HG02943 (cell line): ENCODE measurements around the gene VARS1.

ENCODE experiments used
- ATAC-seq: cut with Tn5 transposase; IDR thresholded peaks from one replicate; pipeline ENCODE4 v1.9.1; 2021; ENCODE audit warnings: mild to moderate bottlenecking, low read depth, moderate library complexity; ENCODE audit not compliant: unreplicated experiment

The VARS1 gene

DNA sequence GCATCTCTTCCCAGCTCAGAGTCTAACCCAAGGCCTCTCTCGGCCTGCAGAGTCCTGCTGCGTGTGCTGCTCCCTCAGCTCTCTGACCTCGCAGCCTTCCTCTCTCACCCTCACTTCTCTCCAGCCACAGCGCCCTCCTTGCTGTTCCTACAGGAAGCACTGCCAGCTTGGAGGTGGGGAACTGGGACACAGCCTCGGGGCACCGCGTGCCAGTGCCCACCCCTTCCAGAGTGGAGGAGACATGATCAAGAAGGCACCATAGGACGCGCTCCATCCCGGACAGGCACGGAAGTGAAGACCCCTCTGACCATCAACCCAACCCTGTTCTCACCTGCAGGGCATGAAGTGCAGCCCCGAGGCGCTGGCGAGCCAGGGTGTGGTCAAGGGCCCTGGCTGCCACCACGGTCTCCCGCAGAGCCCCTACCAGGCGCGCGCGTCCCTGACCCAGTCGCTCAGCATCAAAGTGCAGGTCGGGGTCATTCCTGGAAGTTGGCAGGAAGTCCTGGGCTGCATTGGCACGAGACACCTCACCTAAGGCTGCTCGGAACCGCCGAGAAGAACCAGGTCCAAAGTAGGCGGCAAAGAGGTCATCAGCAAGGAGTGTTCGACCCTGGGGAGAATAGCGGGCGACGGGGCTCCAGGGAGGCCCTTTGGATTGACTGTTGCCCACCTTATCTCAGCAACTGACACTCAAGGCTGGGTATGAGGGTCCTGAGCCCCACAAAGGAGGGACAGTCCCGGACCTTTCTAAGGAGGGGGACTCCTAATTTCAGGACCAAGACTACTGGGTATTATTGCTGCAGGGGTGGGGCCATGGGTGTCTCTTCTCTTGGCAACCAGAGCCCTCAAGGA lies 19.7 kb downstream of the VARS1 start:
- no peak for ATAC-seq

DNA sequence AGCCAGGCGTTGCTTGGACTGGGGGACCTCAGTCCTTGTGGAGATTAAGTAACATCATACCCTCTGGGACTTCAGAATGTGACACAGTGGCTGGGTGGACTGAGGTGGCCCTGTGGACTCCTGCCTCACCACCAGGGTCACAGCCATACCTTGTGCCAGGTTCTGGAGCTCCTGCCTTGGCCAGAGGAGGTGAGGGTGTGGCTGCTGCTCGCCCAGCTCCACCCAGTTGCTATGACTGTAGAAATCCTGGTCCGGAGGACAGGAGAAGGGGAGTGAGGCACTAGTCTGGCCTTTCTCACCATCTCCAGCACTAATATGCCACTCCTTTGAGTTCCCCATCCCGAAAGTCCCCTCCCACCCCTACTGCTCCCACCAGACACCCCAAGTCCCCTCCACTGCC lies 20.4 kb downstream of the VARS1 start:
- no peak for ATAC-seq

DNA sequence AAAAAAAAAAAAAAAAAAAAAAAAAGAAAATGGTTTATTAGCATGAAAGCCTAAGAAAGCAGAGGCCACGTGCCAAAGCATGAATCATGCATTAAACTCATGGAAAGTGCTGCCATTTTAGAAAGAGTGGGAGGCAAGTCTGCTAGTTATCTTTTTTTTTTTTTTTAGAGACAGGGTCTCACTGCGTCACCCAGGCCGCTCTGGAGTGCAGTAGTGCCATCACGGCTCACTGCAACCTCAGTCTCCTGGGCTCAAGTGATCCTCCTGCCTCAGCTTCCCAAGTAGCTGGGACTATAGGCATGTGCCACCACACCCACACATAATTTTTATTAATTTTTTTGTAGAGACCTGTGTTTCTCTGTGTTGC lies 23.6 kb downstream of the VARS1 start:
- ATAC-seq, result no peak

DNA sequence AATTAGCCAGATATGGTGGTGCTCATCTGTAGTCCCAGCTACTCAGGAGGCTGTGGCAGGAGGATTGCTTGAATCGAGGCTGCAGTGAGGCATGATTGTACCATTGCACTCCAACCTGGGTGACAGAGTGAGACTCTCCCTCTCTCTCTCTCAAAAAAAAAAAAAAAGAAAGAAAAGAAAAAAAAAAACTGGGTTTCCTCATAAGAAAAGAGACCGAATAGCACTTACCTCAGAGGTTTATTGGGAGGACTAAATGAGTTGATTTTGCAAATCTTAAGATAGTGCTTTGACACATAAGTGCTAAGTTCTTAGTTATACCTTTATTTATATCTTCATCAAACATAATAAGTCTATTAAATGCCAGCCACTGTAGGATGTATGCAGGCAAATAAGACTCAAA lies 24.7 kb downstream of the VARS1 start:
- no peak for ATAC-seq

DNA sequence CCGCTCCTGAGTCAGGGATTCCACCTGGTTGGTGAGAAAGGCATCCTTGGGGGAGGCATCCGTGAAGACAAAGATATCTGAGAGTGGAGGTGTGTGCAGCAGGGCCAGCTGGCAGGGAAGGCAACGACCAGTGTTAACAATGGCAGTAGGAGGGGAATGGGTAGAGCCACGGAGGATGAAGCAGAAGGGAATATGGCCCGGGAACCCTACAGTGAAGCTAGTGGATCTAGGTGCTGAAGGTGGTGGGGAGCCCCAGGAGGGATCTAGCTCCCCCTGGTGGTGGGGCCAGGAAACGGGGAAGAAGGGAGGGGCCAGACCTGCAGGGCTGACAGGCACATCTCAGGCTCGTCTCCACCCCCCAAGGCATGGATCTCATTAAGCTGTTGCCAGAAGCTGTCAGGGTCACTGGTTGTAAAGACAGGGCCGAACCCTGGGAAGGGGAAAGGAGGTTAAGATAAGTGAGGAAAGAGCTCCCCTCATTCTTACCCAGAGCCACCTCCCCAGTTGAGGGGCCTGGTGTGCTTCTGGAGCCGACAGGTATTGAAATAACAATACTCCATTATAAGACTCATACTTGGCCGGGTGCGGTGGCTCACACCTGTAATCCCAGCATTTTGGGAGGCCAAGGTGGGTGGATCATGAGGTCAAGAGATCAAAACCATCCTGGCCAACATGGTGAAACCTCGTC lies 25.7 kb downstream of the VARS1 start:
- ATAC-seq, result no peak

DNA sequence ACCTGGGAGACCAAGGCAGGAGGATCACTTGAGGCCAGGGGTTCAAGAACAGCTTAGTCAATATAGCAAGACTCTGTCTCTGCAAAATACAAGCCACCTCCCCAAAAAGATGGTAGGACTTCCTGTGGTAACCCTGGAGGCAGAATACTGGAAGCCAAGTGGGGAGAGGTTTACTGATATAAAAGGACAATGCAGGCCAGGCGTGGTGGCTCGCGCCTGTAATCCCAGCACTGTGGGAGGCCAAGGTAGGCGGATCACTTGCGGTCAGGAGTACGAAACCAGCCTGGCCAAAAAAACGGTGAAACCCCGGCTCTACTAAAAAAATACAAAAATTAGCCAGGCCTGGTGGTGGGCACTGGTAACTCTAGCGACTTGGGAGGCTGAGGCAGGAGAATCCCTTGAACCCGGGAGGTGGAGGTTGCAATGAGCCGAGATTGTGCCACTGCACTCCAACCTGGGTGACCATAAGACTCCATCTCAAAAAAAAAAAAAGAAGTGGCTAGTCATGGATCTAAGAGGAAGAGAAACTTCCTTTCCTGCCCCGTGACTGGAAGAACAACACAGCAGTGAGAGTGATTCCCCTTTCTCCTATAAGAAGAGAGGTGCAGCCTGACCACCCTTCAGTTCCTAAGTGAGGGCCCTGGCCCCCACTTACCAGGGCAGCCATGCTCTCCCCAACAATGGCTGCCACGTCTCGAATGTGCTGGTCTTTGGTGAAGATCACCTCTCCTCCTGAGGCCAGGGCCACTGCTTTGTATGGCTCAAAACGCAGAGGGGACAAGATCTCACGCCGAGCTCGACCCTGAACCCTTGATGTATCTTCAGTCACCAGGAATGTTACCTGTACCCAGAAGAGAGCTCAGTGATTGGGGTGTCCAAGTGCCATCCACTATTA lies 26.9 kb downstream of the VARS1 start:
- ATAC-seq, result no peak

DNA sequence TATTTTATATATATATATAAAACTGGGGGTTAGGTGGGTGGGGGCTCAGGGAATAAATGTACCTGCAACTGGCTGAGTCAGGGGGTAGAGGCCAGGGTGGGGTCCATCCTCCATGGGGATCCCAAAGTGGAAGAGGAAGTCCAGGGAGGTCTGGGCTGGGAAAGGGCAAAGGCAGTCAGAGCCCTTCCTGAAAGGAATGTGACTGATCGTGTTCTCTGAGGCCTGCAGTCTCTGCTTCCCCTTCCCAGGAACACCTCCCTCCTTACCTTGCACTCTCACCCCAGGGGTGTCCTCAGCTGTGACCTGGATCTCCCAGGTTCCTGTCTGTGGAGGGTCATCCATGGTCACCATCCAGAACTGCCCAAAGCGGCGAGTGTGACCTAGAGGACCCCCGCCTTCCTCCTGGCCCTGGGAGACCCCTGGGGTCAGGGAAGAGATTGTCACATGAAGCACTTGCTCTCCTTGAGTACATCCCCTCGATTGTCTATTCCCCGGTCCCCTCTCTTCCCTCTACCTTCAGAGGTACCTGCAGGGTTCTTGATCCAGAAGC lies 28.4 kb downstream of the VARS1 start:
- no peak for ATAC-seq

DNA sequence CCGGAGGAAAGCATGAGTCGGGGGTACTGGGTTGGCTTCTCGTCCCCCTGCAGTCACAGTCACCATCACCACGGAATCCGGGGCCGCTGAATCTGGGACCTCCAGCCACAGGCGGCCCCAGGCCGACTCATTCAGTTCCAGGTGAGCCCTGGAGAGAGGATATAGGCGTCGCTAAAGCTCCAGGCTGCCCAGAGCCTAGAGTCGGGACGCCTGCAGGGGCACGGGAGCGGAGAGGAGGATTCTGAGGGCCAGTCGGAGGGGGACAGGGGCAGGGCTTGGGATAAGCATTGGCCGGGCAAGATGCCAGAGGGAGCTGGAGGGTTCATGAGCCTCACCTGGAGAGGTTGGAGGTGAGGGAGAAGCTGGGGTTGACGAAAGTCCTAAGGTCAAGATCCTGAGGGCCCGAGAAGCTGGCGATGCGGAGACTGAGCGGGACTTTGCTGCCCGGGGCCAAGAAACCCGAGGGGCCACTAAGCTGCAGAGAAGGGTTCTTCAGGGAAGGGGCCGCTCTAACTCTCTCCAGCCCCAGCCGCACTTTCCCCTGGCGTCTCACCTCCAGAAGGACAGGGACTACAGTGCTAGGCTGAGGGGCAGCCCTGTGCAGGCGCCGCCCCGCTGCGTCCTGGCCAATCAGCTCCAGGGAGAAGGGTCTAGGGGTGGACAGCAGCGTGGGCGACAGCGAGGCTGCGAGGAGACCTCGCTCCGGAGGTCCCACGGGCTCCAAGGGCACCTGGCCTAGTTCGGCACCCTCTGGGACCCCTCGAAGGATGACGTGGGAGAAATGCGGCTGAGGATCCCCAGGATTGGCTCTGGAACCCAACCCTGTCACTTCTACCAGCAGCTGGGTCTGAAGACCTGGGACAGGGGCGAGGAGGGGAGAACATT lies 29.4 kb downstream of the VARS1 start:
- no peak for ATAC-seq

DNA sequence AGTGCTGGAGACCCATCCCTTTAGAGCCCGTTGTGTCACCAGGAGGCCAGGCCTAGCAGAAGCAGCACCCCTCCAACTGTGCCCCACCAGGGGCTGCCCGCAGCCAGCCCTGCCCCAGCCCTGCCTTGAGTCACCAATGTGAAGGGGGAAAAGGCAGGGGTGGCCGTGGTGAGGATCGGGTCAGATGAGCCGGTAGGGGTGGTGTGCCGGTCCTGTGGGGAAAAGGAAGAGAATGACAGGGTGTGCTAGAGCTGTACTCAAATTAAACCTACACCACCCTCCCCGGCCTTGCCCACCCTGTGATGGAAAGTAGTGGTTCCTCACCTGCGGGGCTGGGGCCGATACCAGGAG lies 30.0 kb downstream of the VARS1 start:
- ATAC-seq, result no peak

DNA sequence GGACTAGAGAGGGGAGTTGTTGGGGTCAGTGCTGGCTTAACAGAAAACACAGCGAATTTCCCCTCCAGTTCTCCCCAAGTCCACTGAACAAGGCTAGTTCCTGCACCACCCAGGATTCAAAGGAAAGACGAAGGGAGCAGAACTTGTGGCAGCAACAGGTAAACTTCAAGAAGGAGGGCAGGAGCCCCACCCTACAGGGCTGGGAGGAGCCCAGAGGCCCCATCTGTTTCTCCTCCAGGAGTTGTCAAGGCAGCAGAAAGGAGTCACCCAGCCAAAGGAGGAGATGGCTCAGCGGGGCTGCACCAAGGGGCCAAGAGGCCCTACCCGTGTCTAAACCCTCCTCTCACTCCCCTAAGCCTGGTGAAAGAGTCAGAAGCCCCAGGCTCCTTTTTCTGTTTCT lies 31.4 kb downstream of the VARS1 start:
- no peak for ATAC-seq

DNA sequence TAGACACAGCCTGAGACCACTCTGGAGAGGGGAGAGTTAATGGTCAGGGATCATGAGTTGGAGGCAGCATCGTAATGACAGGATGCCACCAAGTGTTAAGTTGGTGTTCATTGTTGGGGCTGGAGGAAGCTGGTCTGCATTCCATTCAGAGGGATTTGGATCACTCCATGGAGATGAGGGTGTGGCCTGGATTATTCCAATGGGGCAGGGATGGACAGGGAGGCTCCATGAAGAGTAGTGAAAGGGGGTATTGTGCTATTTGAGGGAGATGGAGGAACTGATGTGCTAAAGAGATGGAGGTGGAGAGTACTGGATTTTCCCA lies 32.0 kb downstream of the VARS1 start:
- no peak for ATAC-seq

DNA sequence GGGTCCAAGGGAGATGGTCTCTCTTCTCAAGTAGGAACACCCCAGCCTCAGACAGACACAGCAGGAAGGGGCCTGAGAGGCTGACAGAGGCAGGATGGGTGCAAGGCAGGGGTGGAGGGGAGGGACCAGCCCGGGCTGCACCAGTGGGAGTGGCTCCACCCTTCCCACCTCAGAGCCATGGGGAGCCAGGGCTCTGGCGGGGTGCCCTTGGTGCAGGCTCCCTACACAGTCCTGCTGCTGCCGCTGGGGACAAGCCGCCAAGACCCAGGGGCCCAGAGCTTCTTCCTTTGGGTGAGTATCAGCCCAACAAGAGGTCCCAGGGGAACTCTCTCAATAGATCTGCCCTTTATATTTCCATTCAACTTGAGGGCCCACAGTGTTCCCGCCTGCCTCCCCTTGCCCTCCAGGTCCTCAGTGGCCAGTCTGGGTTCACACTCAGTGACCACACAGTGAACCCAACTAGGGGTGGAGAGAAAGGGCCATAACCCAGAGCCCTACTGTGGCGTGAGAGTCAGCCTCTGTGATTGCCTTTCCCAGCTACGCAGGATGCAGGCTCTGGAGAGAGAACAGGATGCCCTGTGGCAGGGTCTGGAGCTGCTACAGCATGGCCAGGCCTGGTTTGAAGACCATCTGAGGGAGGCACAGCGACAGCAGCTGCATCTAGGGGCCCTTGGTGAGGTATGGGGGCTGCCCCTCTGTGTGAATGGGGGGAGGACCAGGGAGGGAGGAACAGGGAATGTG lies 32.5 kb downstream of the VARS1 start:
- no peak for ATAC-seq

DNA sequence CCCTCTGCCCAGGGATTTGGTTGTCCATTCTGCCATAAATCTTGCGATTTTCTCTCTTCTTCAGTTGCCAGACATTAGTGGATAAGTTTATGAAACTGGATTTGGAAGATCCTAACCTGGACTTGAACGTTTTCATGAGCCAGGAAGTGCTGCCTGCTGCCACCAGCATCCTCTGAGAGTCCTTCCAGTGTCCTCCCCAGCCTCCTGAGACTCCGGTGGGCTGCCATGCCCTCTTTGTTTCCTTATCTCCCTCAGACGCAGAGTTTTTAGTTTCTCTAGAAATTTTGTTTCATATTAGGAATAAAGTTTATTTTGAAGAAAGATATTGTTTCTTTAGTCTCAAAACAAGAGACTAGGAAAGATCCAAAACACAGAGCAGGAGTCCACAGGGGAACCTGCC lies 33.2 kb downstream of the VARS1 start, which contains the start of gene SAPCD1:
Gene SAPCD1, plus strand, starts transcription at position 301 of the 400 bp plus-strand sequence. CDS start 399 bp downstream, outside the sequence.
- ATAC-seq, result no peak

DNA sequence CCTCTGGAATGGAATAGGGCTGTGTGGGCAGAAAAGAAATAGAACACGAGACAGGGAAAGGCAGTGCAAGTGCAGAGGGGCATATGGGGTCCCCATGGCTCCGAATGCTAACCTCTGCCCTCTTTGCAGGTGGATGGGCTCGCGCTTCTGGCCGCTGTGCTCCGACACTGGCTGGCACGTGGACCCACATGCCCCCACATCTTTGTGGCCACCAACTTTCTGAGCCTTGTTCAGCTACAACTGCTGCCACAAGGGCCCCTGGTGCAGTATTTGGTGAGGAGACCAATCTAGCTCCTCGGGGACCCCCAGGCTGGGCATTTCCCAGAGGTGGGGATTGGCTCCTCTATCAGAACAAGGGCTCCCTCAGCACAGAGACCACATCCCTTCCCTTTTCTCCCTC lies 34.2 kb downstream of the VARS1 start:
- ATAC-seq, result no peak

DNA sequence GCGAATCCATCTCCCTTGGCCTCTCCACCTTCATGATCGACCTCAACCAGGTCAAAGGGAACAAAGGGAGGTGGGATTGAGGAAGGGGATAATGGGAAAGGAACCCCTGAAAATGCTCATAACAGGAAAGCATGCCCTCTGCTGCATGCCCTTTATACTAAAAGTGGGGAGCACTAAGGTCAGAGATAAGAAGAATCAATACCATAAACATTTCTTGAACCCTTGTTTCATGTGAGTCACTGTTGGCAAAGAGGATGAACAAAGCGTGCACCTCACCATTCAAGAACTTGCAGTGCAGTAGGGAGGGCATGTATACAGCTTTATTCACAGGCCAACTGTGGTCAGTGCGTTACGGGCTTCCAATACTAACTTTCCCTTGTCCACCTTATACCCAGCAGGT lies 34.8 kb downstream of the VARS1 start:
- ATAC-seq, result no peak

DNA sequence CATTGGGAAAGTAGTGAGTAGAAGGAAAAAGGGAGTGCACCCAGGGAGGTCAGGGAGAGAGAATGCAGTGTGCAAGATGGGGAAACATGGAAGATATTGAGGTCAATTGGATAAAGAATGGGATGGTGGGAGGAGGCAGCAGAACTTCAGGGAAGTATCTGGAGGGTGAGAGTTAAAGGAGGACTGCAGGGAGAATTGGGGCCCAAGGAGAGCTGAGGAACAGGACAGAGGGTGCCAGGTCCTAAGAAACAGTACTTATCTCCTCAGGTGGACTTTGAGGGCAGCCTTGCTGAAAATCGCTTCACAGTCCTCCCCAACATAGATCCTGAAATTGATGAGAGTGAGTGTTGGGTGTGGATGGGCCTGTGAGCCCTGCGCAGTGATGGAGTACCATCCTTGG lies 37.3 kb downstream of the VARS1 start:
- ATAC-seq, result no peak

DNA sequence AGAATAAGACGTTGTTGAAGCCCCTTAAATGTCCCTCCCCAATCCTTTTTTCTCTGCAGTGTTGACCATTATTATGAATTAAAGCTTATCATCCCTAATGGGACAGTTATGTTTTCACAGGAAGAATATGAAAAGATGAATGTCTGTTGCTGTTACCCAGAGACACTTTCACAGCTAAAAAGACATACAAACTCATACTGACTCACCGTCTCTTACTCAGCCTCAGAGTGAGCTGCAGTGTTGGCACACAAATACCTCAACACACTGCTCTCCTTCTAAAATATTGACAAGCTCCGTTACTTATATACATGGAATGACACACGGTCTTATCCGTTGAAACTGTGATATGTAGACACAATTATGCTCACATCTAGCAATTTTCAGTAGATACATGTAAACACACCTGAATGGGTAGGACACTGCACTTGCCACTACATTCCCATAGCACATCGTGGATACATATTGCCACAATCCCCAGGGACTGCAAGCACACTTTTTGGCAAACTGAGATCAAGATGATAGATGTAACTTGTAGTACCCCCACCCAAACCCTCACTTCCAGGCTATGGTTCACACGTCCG lies 42.7 kb downstream of the VARS1 start:
- ATAC-seq, result no peak

DNA sequence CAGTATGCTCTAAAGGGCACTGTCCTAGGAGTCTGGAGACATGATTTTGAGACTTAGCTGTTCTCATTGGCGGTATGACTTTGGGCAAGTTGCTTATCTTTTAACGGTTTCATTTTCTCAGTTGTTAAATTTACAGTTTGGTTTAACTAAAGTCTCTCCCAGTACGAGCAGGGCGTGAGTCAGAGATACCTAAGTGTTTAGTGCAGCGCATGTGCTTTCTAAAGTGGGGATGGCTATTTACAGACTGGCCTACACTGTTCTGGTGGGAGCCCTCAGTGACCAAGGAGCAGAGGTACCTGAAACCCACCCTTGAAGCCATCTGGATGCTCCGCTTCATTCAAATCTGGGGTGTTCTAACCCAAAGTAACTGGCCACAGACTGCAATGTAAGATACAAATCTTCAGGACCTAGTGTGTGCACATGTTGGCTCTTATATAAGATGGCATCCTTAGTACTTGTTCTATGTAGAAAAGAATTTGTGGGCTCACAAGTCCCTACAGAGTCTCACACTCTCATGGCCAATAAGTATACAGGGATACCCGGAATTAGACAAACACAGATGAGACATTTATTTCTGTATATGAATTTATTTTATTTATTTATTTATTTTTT lies 45.0 kb downstream of the VARS1 start:
- no peak for ATAC-seq
